HepG2 (cell line): Measurements from ENCODE around the gene ETV5. TPM values are rescaled to one million over a fixed set of nuclear protein-coding genes. Genes with fewer than 3 reads are reported as not detected.

Experiments
- ARID2 ChIP-seq: sonication (generic); formaldehyde crosslinking; IDR thresholded peaks from 2 replicates; pipeline ENCODE4 v1.8.1; 2022; ENCODE audit warnings: mild to moderate bottlenecking, missing genetic modification reagents, borderline replicate concordance
- CBFB ChIP-seq: sonication (generic); formaldehyde crosslinking; IDR thresholded peaks from 2 replicates; pipeline ENCODE4 v1.4.0; 2020; ENCODE audit warnings: missing genetic modification reagents
- DNMT3B ChIP-seq: conservative IDR thresholded peaks from 2 replicates; pipeline ENCODE4 v1.6.1; 2016; ENCODE audit warnings: missing biosample characterization, control low read depth
- MTA3 ChIP-seq: sonication (generic); formaldehyde crosslinking; IDR thresholded peaks from 2 replicates; pipeline ENCODE4 v1.4.0; 2020; ENCODE audit warnings: missing genetic modification reagents
- NFKBIZ ChIP-seq: IDR thresholded peaks from 2 replicates; pipeline ENCODE4 v1.6.1; 2018; ENCODE audit warnings: missing genetic modification reagents, missing compliant biosample characterization
- NFYB ChIP-seq: sonication (generic); formaldehyde crosslinking; IDR thresholded peaks from 2 replicates; pipeline ENCODE4 v1.4.0; 2020; ENCODE audit warnings: missing genetic modification reagents
- ZNF234 ChIP-seq: sonication (generic); formaldehyde crosslinking; conservative IDR thresholded peaks from 2 replicates; pipeline ENCODE4 v1.5.1; 2020; ENCODE audit warnings: mild to moderate bottlenecking, missing genetic modification reagents
- ZNF33A ChIP-seq: sonication (generic); formaldehyde crosslinking; IDR thresholded peaks from 2 replicates; pipeline ENCODE4 v1.5.1; 2020; ENCODE audit warnings: missing genetic modification reagents, mild to moderate bottlenecking, moderate library complexity, borderline replicate concordance
- ZNF619 ChIP-seq: sonication (generic); formaldehyde crosslinking; IDR thresholded peaks from 2 replicates; pipeline ENCODE4 v1.4.0; 2020; ENCODE audit warnings: mild to moderate bottlenecking, missing genetic modification reagents
- ZNF766 ChIP-seq: sonication (generic); formaldehyde crosslinking; IDR thresholded peaks from 2 replicates; pipeline ENCODE4 v1.5.0; 2020; ENCODE audit warnings: missing genetic modification reagents, borderline replicate concordance
- polyA plus RNA-seq, 8 experiments: library from polyadenylated mRNA; depleted of rRNA in 3 of 8; stranded (reverse) in 7 of 8; unstranded in 1 of 8; fragments of >200 nt; fragmentation: Illumina TruSeq in 4 of 8; extraction: Trizol in 4 of 8; gene quantifications; 2 replicates each; pipeline versions ENCODE4 v1.2.1 to v1.2.3, GENCODE V29; 2011 to 2016; ENCODE audit warnings: low read depth in 4 of 8, missing spikeins in 1 of 8, mixed read lengths in 1 of 8; ENCODE audit not compliant: insufficient read depth in 1 of 8
- total RNA-seq, 5 experiments: library from RNA; depleted of rRNA; stranded (reverse); fragments of >200 nt; fragmentation: Illumina TruSeq; extraction: Trizol; gene quantifications; 2 replicates each; pipeline ENCODE4 v1.2.3, GENCODE V29; 2016; ENCODE audit warnings: low read depth in 1 of 5
- TF ChIP-seq, protein P1 (sequence below): sonication (generic); formaldehyde crosslinking; IDR thresholded peaks from 2 replicates; pipeline ENCODE4 v1.4.0; 2020; ENCODE audit warnings: low read depth, missing genetic modification reagents
- TF ChIP-seq, protein P2 (sequence below): sonication (generic); formaldehyde crosslinking; IDR thresholded peaks from 2 replicates; pipeline ENCODE4 v1.4.0; 2020; ENCODE audit warnings: missing genetic modification reagents, mild to moderate bottlenecking, borderline replicate concordance
- TF ChIP-seq, protein P3 (sequence below): IDR thresholded peaks from 2 replicates; pipeline ENCODE4 v1.6.1; 2016; ENCODE audit warnings: low read depth, missing genetic modification reagents, missing compliant biosample characterization
- TF ChIP-seq, protein P4 (sequence below): sonication (generic); formaldehyde crosslinking; IDR thresholded peaks from 2 replicates; pipeline ENCODE4 v1.4.0; 2020; ENCODE audit warnings: mild to moderate bottlenecking, low read depth, missing genetic modification reagents

ETV5 gene
- total and polyA plus RNA-seq, 2 of the 13 experiments (the other 11 are each of a cell fraction or from before 2014, with no cell fraction given): 52.9 to 57.2 TPM

GRCh38 chr3:186097663-186098451, 11.0 kb downstream of the ETV5 start (continued):
- TF ChIP-seq, protein P1, sequence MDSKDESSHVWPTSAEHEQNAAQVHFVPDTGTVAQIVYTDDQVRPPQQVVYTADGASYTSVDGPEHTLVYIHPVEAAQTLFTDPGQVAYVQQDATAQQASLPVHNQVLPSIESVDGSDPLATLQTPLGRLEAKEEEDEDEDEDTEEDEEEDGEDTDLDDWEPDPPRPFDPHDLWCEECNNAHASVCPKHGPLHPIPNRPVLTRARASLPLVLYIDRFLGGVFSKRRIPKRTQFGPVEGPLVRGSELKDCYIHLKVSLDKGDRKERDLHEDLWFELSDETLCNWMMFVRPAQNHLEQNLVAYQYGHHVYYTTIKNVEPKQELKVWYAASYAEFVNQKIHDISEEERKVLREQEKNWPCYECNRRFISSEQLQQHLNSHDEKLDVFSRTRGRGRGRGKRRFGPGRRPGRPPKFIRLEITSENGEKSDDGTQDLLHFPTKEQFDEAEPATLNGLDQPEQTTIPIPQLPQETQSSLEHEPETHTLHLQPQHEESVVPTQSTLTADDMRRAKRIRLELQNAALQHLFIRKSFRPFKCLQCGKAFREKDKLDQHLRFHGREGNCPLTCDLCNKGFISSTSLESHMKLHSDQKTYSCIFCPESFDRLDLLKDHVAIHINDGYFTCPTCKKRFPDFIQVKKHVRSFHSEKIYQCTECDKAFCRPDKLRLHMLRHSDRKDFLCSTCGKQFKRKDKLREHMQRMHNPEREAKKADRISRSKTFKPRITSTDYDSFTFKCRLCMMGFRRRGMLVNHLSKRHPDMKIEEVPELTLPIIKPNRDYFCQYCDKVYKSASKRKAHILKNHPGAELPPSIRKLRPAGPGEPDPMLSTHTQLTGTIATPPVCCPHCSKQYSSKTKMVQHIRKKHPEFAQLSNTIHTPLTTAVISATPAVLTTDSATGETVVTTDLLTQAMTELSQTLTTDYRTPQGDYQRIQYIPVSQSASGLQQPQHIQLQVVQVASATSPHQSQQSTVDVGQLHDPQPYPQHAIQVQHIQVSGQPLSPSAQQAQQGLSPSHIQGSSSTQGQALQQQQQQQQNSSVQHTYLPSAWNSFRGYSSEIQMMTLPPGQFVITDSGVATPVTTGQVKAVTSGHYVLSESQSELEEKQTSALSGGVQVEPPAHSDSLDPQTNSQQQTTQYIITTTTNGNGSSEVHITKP (CRISPR knock-in tag): peak; percentile 100
- TF ChIP-seq, protein P2, sequence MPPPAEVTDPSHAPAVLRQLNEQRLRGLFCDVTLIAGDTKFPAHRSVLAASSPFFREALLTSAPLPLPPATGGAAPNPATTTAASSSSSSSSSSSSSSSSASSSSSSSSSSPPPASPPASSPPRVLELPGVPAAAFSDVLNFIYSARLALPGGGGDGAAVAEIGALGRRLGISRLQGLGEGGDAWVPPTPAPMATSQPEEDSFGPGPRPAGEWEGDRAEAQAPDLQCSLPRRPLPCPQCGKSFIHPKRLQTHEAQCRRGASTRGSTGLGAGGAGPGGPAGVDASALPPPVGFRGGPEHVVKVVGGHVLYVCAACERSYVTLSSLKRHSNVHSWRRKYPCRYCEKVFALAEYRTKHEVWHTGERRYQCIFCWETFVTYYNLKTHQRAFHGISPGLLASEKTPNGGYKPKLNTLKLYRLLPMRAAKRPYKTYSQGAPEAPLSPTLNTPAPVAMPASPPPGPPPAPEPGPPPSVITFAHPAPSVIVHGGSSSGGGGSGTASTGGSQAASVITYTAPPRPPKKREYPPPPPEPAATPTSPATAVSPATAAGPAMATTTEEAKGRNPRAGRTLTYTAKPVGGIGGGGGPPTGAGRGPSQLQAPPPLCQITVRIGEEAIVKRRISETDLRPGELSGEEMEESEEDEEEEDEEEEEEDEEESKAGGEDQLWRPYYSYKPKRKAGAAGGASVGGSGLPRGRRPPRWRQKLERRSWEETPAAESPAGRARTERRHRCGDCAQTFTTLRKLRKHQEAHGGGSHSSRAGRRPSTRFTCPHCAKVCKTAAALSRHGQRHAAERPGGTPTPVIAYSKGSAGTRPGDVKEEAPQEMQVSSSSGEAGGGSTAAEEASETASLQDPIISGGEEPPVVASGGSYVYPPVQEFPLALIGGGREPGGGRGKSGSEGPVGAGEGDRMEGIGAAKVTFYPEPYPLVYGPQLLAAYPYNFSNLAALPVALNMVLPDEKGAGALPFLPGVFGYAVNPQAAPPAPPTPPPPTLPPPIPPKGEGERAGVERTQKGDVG: 0 out of 2 replicates have a peak, but pooled peaks have one; percentile 64
- TF ChIP-seq, protein P3, sequence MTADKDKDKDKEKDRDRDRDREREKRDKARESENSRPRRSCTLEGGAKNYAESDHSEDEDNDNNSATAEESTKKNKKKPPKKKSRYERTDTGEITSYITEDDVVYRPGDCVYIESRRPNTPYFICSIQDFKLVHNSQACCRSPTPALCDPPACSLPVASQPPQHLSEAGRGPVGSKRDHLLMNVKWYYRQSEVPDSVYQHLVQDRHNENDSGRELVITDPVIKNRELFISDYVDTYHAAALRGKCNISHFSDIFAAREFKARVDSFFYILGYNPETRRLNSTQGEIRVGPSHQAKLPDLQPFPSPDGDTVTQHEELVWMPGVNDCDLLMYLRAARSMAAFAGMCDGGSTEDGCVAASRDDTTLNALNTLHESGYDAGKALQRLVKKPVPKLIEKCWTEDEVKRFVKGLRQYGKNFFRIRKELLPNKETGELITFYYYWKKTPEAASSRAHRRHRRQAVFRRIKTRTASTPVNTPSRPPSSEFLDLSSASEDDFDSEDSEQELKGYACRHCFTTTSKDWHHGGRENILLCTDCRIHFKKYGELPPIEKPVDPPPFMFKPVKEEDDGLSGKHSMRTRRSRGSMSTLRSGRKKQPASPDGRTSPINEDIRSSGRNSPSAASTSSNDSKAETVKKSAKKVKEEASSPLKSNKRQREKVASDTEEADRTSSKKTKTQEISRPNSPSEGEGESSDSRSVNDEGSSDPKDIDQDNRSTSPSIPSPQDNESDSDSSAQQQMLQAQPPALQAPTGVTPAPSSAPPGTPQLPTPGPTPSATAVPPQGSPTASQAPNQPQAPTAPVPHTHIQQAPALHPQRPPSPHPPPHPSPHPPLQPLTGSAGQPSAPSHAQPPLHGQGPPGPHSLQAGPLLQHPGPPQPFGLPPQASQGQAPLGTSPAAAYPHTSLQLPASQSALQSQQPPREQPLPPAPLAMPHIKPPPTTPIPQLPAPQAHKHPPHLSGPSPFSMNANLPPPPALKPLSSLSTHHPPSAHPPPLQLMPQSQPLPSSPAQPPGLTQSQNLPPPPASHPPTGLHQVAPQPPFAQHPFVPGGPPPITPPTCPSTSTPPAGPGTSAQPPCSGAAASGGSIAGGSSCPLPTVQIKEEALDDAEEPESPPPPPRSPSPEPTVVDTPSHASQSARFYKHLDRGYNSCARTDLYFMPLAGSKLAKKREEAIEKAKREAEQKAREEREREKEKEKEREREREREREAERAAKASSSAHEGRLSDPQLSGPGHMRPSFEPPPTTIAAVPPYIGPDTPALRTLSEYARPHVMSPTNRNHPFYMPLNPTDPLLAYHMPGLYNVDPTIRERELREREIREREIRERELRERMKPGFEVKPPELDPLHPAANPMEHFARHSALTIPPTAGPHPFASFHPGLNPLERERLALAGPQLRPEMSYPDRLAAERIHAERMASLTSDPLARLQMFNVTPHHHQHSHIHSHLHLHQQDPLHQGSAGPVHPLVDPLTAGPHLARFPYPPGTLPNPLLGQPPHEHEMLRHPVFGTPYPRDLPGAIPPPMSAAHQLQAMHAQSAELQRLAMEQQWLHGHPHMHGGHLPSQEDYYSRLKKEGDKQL (CRISPR knock-in tag): no peak
- peak; percentile 43; the same call in 1 of the 2 replicates for TF ChIP-seq ZNF619 (CRISPR knock-in tag)
- TF ChIP-seq ZNF33A (CRISPR knock-in tag): no peak
- no peak for TF ChIP-seq ZNF234 (CRISPR knock-in tag)
- peak; percentile 72; the same call in 1 of the 2 replicates for TF ChIP-seq ARID2 (CRISPR knock-in tag)
- peak; percentile 24; the same call in 1 of the 2 replicates for TF ChIP-seq ZNF766 (CRISPR knock-in tag)
- no peak for TF ChIP-seq MTA3 (CRISPR knock-in tag)
- TF ChIP-seq, protein P4, sequence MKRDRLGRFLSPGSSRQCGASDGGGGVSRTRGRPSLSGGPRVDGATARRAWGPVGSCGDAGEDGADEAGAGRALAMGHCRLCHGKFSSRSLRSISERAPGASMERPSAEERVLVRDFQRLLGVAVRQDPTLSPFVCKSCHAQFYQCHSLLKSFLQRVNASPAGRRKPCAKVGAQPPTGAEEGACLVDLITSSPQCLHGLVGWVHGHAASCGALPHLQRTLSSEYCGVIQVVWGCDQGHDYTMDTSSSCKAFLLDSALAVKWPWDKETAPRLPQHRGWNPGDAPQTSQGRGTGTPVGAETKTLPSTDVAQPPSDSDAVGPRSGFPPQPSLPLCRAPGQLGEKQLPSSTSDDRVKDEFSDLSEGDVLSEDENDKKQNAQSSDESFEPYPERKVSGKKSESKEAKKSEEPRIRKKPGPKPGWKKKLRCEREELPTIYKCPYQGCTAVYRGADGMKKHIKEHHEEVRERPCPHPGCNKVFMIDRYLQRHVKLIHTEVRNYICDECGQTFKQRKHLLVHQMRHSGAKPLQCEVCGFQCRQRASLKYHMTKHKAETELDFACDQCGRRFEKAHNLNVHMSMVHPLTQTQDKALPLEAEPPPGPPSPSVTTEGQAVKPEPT (CRISPR knock-in tag): no peak
- TF ChIP-seq NFKBIZ (CRISPR knock-in tag): no peak
- no peak for TF ChIP-seq DNMT3B (CRISPR knock-in tag)
- no peak for TF ChIP-seq CBFB (CRISPR knock-in tag)
- no peak for TF ChIP-seq NFYB (CRISPR knock-in tag)
